Type B pancreatic cell (in vitro differentiated cells): ENCODE results near the gene PF4V1. TPM values are rescaled to one million over a fixed set of nuclear protein-coding genes. Genes with fewer than 3 reads are reported as not detected.

Source experiments
- DNase-seq: peaks from one replicate; pipeline ENCODE4 v3.0.0; 2021; ENCODE audit warnings: mixed read lengths; ENCODE audit not compliant: unreplicated experiment; ENCODE audit errors: extremely low spot score
- H3K27ac Mint-ChIP-seq: 2 replicates; pipeline ENCODE4 v1.8.0; 2021; ENCODE audit warnings: mild to moderate bottlenecking, mixed read lengths
- H3K27me3 Mint-ChIP-seq: 2 replicates; pipeline ENCODE4 v1.8.0; 2021; ENCODE audit warnings: mixed read lengths
- H3K36me3 Mint-ChIP-seq: 2 replicates; pipeline ENCODE4 v1.8.0; 2021; ENCODE audit warnings: mixed read lengths
- H3K4me1 Mint-ChIP-seq: one replicate; pipeline ENCODE4 v1.8.0; 2021; ENCODE audit warnings: mixed read lengths; ENCODE audit not compliant: unreplicated experiment
- H3K4me3 Mint-ChIP-seq: 2 replicates; pipeline ENCODE4 v1.8.0; 2021; ENCODE audit warnings: mild to moderate bottlenecking, mixed read lengths
- H3K9me3 Mint-ChIP-seq: 2 replicates; pipeline ENCODE4 v1.8.0; 2021; ENCODE audit warnings: mixed read lengths
- total RNA-seq: library from RNA; stranded (reverse); gene quantifications from 2 replicates; pipeline ENCODE4 v1.2.1, GENCODE V29; 2021; ENCODE audit warnings: low replicate concordance
- TF ChIP-seq, protein P1 (sequence below): fragments of 200-600 bp; sonication (generic); conservative IDR thresholded peaks from 2 replicates; pipeline ENCODE4 v1.5.0; 2021; ENCODE audit warnings: antibody characterized with exemption, mild to moderate bottlenecking

The PF4V1 gene
- total RNA-seq, 1 donor from 2014 or later: not detected

DNA sequence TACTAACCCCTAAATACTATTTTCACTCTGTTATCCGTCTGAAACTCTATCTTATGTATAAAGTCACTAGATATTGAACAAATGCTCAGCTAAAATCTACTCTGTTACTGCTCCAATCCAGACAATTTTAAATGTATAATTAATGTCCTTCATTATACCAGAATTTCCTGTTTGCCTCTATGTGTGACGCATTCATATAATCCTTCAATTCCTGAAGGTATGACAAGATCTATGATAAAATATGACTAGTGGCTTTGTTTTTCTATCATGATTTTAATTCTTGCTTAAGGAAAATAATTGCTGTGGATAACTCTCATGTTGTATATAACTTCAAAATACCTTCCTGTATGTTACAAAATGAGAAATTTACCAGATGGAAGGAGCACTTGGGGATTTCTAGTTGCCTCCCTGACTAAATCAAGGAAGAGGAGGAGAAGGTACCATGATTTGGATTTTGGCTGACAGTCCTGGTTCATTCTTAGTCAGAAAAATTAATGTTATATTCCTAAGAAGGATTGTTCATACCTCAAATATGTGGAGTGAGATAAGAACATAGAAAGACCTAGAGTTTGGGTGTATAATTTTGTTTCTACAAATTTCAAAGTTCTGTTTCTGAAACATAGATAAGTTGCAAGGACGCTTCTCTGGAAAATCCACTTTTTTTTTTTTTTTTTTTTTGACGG lies 11.7 kb upstream of the PF4V1 start:
- peaks cover 5% of the 10 kb centered on the region for H3K9me3 Mint-ChIP-seq
- H3K4me1 Mint-ChIP-seq: no peaks in the 10 kb centered on the region
- H3K27ac Mint-ChIP-seq: no peak overlapping the region
- H3K4me3 Mint-ChIP-seq: no peak overlapping the region
- TF ChIP-seq, protein P1, sequence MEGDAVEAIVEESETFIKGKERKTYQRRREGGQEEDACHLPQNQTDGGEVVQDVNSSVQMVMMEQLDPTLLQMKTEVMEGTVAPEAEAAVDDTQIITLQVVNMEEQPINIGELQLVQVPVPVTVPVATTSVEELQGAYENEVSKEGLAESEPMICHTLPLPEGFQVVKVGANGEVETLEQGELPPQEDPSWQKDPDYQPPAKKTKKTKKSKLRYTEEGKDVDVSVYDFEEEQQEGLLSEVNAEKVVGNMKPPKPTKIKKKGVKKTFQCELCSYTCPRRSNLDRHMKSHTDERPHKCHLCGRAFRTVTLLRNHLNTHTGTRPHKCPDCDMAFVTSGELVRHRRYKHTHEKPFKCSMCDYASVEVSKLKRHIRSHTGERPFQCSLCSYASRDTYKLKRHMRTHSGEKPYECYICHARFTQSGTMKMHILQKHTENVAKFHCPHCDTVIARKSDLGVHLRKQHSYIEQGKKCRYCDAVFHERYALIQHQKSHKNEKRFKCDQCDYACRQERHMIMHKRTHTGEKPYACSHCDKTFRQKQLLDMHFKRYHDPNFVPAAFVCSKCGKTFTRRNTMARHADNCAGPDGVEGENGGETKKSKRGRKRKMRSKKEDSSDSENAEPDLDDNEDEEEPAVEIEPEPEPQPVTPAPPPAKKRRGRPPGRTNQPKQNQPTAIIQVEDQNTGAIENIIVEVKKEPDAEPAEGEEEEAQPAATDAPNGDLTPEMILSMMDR: no peak
- H3K27me3 Mint-ChIP-seq: peaks cover 49% of the 10 kb centered on the region
- no peaks in the 10 kb centered on the region for H3K36me3 Mint-ChIP-seq
- DNase-seq: no peak

- H3K9me3 Mint-ChIP-seq: peaks cover 5% of the 10 kb centered on the region
- no peak overlapping the region for H3K4me3 Mint-ChIP-seq
- peaks cover 42% of the 10 kb centered on the region for H3K27me3 Mint-ChIP-seq
- TF ChIP-seq, protein P1: no peak
- no peaks in the 10 kb centered on the region for H3K4me1 Mint-ChIP-seq
- H3K36me3 Mint-ChIP-seq: no peaks in the 10 kb centered on the region
- H3K27ac Mint-ChIP-seq: no peak overlapping the region
- no peak for DNase-seq
Observed at GRCh38 chr4:73842696-73843095, 10.4 kb upstream of the PF4V1 start.

- TF ChIP-seq, protein P1: no peak
- H3K9me3 Mint-ChIP-seq: peaks cover 5% of the 10 kb centered on the region
- no peak for DNase-seq
- no peaks in the 10 kb centered on the region for H3K36me3 Mint-ChIP-seq
- peaks cover 37% of the 10 kb centered on the region for H3K27me3 Mint-ChIP-seq
- H3K4me1 Mint-ChIP-seq: no peaks in the 10 kb centered on the region
- no peak overlapping the region for H3K27ac Mint-ChIP-seq
- no peak overlapping the region for H3K4me3 Mint-ChIP-seq
Observed at GRCh38 chr4:73843369-73843768, 9.7 kb upstream of the PF4V1 start.

GRCh38 chr4:73844345-73844744 lies 8.8 kb upstream of the PF4V1 start:
- TF ChIP-seq, protein P1: no peak
- Mint-ChIP-seq H3K4me1 (no peaks in the 10 kb centered on the region), H3K27ac (no peak overlapping the region), H3K9me3 (peaks cover 5% of the 10 kb centered on the region), H3K27me3 (peaks cover 28% of the 10 kb centered on the region), H3K36me3 (no peaks in the 10 kb centered on the region), H3K4me3 (no peak overlapping the region)
- no peak for DNase-seq

DNA sequence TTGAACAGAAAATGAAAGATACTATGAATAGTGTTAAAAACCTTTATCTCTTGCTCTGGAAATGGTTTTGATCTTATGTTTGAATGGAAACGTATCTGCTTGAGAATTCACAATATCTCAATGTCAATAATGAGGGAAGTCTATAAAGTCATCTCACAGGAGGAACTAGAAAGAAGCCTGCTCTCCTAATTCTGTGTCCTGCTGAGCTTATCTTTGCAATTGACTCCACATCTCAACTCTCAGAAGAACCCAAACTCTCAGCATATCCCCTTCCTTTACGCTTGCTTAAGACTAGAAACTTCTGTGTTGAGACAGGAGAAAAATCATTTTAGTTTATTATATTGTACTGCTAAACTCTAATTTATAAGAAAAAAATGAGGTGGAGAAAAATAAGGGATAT lies 8.3 kb upstream of the PF4V1 start:
- Mint-ChIP-seq H3K36me3 (no peaks in the 10 kb centered on the region), H3K4me3 (no peak overlapping the region), H3K27me3 (peaks cover 23% of the 10 kb centered on the region), H3K27ac (no peak overlapping the region), H3K4me1 (no peaks in the 10 kb centered on the region), H3K9me3 (peaks cover under 1% of the 10 kb centered on the region)
- TF ChIP-seq, protein P1: no peak
- DNase-seq: no peak
